ENCODE results near the gene CLSTN1.

DNA sequence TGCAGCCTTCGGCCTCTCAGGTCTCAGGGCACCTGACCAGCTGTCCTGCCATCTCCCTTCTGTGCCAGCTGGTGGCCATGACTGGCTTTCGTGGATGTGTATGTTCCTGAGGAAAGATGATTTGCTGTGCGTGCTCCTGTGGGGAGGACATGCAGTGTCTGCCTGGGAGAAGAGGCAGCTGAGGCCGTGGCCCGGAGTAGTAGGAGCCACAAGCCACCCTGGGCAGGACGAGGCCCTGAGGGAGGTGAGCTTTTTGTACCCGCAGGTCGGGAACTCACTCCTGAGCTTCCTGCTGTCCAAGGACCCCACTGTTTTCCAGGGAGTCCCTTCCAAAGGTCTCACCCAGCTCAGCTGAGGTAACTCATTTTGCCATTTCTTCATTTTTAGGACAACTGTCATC is 113.7 kb downstream of the CLSTN1 start:
- TF ChIP-seq GABPA (IDR thresholded peaks at IDR 0.05 in 1 of 2, conservative IDR thresholded peaks at IDR 0.05 in 1 of 2) = no peak
- TF ChIP-seq, protein P1, sequence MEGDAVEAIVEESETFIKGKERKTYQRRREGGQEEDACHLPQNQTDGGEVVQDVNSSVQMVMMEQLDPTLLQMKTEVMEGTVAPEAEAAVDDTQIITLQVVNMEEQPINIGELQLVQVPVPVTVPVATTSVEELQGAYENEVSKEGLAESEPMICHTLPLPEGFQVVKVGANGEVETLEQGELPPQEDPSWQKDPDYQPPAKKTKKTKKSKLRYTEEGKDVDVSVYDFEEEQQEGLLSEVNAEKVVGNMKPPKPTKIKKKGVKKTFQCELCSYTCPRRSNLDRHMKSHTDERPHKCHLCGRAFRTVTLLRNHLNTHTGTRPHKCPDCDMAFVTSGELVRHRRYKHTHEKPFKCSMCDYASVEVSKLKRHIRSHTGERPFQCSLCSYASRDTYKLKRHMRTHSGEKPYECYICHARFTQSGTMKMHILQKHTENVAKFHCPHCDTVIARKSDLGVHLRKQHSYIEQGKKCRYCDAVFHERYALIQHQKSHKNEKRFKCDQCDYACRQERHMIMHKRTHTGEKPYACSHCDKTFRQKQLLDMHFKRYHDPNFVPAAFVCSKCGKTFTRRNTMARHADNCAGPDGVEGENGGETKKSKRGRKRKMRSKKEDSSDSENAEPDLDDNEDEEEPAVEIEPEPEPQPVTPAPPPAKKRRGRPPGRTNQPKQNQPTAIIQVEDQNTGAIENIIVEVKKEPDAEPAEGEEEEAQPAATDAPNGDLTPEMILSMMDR (IDR thresholded peaks at IDR 0.05; ENCODE audit: low read depth, low read length, missing input control) = no peak

Data from liver (tissue), 3 donors.